ENCODE data around the gene DRAXIN. TPM values are rescaled to one million over a fixed set of nuclear protein-coding genes. Genes with fewer than 3 reads are reported as not detected.

DRAXIN gene
- polyA plus RNA-seq, 1 donor (not counting 4 experiments of a cell fraction or from before 2014, with no cell fraction given) = not detected

- peaks cover 14% of the 10 kb centered on the region for H3K4me1 ChIP-seq (ENCODE audit: control insufficient read depth, extremely low read depth, insufficient read depth, low read length)
- no peaks in the 10 kb centered on the region for H3K79me2 ChIP-seq (ENCODE audit: control insufficient read depth, insufficient read depth, low read length)
- no peaks in the 10 kb centered on the region for H3K36me3 ChIP-seq (ENCODE audit: control insufficient read depth in 2 of 2, extremely low read depth in 1 of 2, insufficient read depth in 2 of 2, low read length in 2 of 2)
- TF ChIP-seq CTCF (optimal IDR thresholded peaks at IDR 0.05 in 1 of 3, IDR thresholded peaks at IDR 0.05 in 1 of 3, conservative IDR thresholded peaks at IDR 0.05 in 1 of 3; ENCODE audit: extremely low read depth in 1 of 3, insufficient read depth in 2 of 3, low read length in 3 of 3) (no peak), EZH2 (IDR thresholded peaks at IDR 0.05; ENCODE audit: low read length) (no peak)
- no peaks in the 10 kb centered on the region for H3K9me3 ChIP-seq (ENCODE audit: control insufficient read depth, low read depth, low read length)
- DNase-seq (ENCODE audit: low read depth, low spot score) = peak; percentile 36
- dilution Hi-C loops (cut with MboI; ENCODE audit: extremely low pct_ligation_motif_present, low sequenced_read_pairs) = no loop called here
- H3K4me3 ChIP-seq (ENCODE audit: control insufficient read depth in 2 of 3, extremely low read depth in 1 of 3, insufficient read depth in 2 of 3, low read depth in 1 of 3, low read length in 3 of 3) = no peak overlapping the region
- H3K9me1 ChIP-seq (ENCODE audit: control insufficient read depth, extremely low read depth, insufficient read depth, low read length) = no peaks in the 10 kb centered on the region
- FAIRE-seq = peak; percentile 91
- H4K20me1 ChIP-seq (ENCODE audit: control insufficient read depth, extremely low read depth, insufficient read depth, low read length) = no peaks in the 10 kb centered on the region
- no peak overlapping the region for H2AFZ ChIP-seq (ENCODE audit: control insufficient read depth, low read length)
- no peak overlapping the region for H3K27ac ChIP-seq (ENCODE audit: control insufficient read depth, insufficient read depth, low read length)
- H3K9ac ChIP-seq (ENCODE audit: control insufficient read depth, extremely low read depth, insufficient read depth, low read length) = no peak overlapping the region
- H3K27me3 ChIP-seq (ENCODE audit: control insufficient read depth, extremely low read depth, insufficient read depth, low read length) = peaks cover 66% of the 10 kb centered on the region
- peak overlapping the region; percentile 41 for H3K4me2 ChIP-seq (ENCODE audit: control insufficient read depth, extremely low read depth, insufficient read depth, low read depth, low read length)
Measured at GRCh38 chr1:11693024-11693590, 1.6 kb downstream of the DRAXIN start.

GRCh38 chr1:11693917-11694316, 2.4 kb downstream of the DRAXIN start:
- no peaks in the 10 kb centered on the region for H3K79me2 ChIP-seq (ENCODE audit: control insufficient read depth, insufficient read depth, low read length)
- dilution Hi-C loops (cut with MboI; ENCODE audit: extremely low pct_ligation_motif_present, low sequenced_read_pairs) = no loop called here
- no peaks in the 10 kb centered on the region for H3K36me3 ChIP-seq (ENCODE audit: control insufficient read depth in 2 of 2, extremely low read depth in 1 of 2, insufficient read depth in 2 of 2, low read length in 2 of 2)
- H3K9me3 ChIP-seq (ENCODE audit: control insufficient read depth, low read depth, low read length) = no peaks in the 10 kb centered on the region
- no peak overlapping the region for H3K4me3 ChIP-seq (ENCODE audit: control insufficient read depth in 2 of 3, extremely low read depth in 1 of 3, insufficient read depth in 2 of 3, low read depth in 1 of 3, low read length in 3 of 3)
- H3K27ac ChIP-seq (ENCODE audit: control insufficient read depth, insufficient read depth, low read length) = no peak overlapping the region
- no peaks in the 10 kb centered on the region for H3K9me1 ChIP-seq (ENCODE audit: control insufficient read depth, extremely low read depth, insufficient read depth, low read length)
- H4K20me1 ChIP-seq (ENCODE audit: control insufficient read depth, extremely low read depth, insufficient read depth, low read length) = no peaks in the 10 kb centered on the region
- peaks cover 66% of the 10 kb centered on the region for H3K27me3 ChIP-seq (ENCODE audit: control insufficient read depth, extremely low read depth, insufficient read depth, low read length)
- no peak overlapping the region for H3K4me2 ChIP-seq (ENCODE audit: control insufficient read depth, extremely low read depth, insufficient read depth, low read depth, low read length)
- no peak overlapping the region for H3K9ac ChIP-seq (ENCODE audit: control insufficient read depth, extremely low read depth, insufficient read depth, low read length)
- no peak for TF ChIP-seq CTCF (optimal IDR thresholded peaks at IDR 0.05 in 1 of 3, IDR thresholded peaks at IDR 0.05 in 1 of 3, conservative IDR thresholded peaks at IDR 0.05 in 1 of 3; ENCODE audit: extremely low read depth in 1 of 3, insufficient read depth in 2 of 3, low read length in 3 of 3)
- TF ChIP-seq EZH2 (IDR thresholded peaks at IDR 0.05; ENCODE audit: low read length) = no peak
- DNase-seq (ENCODE audit: low read depth, low spot score) = no peak
- FAIRE-seq = no peak
- H2AFZ ChIP-seq (ENCODE audit: control insufficient read depth, low read length) = no peak overlapping the region
- peaks cover 14% of the 10 kb centered on the region for H3K4me1 ChIP-seq (ENCODE audit: control insufficient read depth, extremely low read depth, insufficient read depth, low read length)
